Right renal pelvis (tissue), 4 donors: ENCODE measurements around the gene EPB41L2. TPM values are rescaled to one million over a fixed set of nuclear protein-coding genes. Genes with fewer than 3 reads are reported as not detected.

Source experiments
- DNase-seq, 4 donors: peaks; one replicate each; pipeline ENCODE4 v3.0.0-alpha.2; 2013; ENCODE audit warnings: low read depth in 4 of 4, low spot score in 3 of 4, missing footprints in 1 of 4
- polyA plus RNA-seq, 4 donors: library from polyadenylated mRNA; unstranded; fragments of 120-200 nt; gene quantifications; one replicate each; pipeline ENCODE4 v1.2.1, GENCODE V29; 2013; ENCODE audit not compliant: insufficient read length in 4 of 4

The EPB41L2 gene
- polyA plus RNA-seq, 4 donors = 123 to 172 (median 168) TPM

GRCh38 chr6:130848945-130849344, 214.1 kb downstream of the EPB41L2 start:
- DNase-seq = no peak

- DNase-seq = no peak
These were observed 215.8 kb downstream of the EPB41L2 start for GRCh38 chr6:130847001-130847910.

- no peak for DNase-seq
These were observed 216.5 kb downstream of the EPB41L2 start for GRCh38 chr6:130846501-130846900.

- no peak for DNase-seq
These were observed 219.3 kb downstream of the EPB41L2 start for GRCh38 chr6:130843575-130844320.

GRCh38 chr6:130841128-130841728, 221.8 kb downstream of the EPB41L2 start:
- no peak for DNase-seq

GRCh38 chr6:130840050-130840449, 223.0 kb downstream of the EPB41L2 start:
- DNase-seq = no peak

GRCh38 chr6:130839379-130839778, 223.7 kb downstream of the EPB41L2 start:
- no peak for DNase-seq

- DNase-seq = no peak
These were observed 224.1 kb downstream of the EPB41L2 start for GRCh38 chr6:130838951-130839350.

GRCh38 chr6:130838250-130838860, 224.7 kb downstream of the EPB41L2 start:
- DNase-seq = no peak

- DNase-seq = no peak
These were observed 226.0 kb downstream of the EPB41L2 start for GRCh38 chr6:130837067-130837466.

- DNase-seq = no peak
These were observed 226.9 kb downstream of the EPB41L2 start for GRCh38 chr6:130836055-130836640.

GRCh38 chr6:130834482-130835251, 228.4 kb downstream of the EPB41L2 start:
- DNase-seq = no peak

- DNase-seq = no peak
These were observed 229.5 kb downstream of the EPB41L2 start for GRCh38 chr6:130833569-130833968.

- no peak for DNase-seq
These were observed 231.4 kb downstream of the EPB41L2 start for GRCh38 chr6:130831607-130832006.

GRCh38 chr6:130829333-130829910, 233.6 kb downstream of the EPB41L2 start:
- DNase-seq = no peak

GRCh38 chr6:130827247-130828149, 235.5 kb downstream of the EPB41L2 start, which contains the start of gene SMLR1:
TSS of gene SMLR1 (plus strand) at chr6:130827406. CDS start at chr6:130827414, 8 bp downstream.
- DNase-seq = no peak

- DNase-seq = no peak
These were observed 236.4 kb downstream of the EPB41L2 start for GRCh38 chr6:130826442-130827246.
